RWPE1 (cell line): ENCODE results near the gene CISD2.
A peak's percentile ranks its signal among the peaks of the same experiment; 100 is the strongest.
"Not testable (repeated sequence)": the region's sequence is repeated elsewhere in the genome, so short reads cannot be mapped to it uniquely, and the experiment has no call there.

Experiments
- CTCF ChIA-PET: fragments of 350-600 bp; sonication (Branson Sonifier 250); formaldehyde crosslinking; extraction: SDS; loops from one replicate; lab custom pipeline; 2021; lab: Yijun Ruan, JAX
- POLR2A ChIA-PET: fragments of 400-600 bp; formaldehyde crosslinking; extraction: SDS; loops from one replicate; lab custom pipeline; 2020; ENCODE audit warnings: antibody characterized with exemption; ENCODE audit not compliant: low non-redundant PET; lab: Yijun Ruan, JAX
- DNase-seq: peaks from one replicate; pipeline ENCODE4 v3.0.0; 2012; ENCODE audit warnings: low spot score
- H3K27ac ChIP-seq: fragments of 450-650 bp; 2 replicates; pipeline ENCODE4 v1.5.1; 2017
- CTCF ChIP-seq: fragments of 450-650 bp; conservative IDR thresholded peaks from 2 replicates; pipeline ENCODE4 v1.5.1; 2017; ENCODE audit warnings: low read depth, mild to moderate bottlenecking

CISD2 gene

DNA sequence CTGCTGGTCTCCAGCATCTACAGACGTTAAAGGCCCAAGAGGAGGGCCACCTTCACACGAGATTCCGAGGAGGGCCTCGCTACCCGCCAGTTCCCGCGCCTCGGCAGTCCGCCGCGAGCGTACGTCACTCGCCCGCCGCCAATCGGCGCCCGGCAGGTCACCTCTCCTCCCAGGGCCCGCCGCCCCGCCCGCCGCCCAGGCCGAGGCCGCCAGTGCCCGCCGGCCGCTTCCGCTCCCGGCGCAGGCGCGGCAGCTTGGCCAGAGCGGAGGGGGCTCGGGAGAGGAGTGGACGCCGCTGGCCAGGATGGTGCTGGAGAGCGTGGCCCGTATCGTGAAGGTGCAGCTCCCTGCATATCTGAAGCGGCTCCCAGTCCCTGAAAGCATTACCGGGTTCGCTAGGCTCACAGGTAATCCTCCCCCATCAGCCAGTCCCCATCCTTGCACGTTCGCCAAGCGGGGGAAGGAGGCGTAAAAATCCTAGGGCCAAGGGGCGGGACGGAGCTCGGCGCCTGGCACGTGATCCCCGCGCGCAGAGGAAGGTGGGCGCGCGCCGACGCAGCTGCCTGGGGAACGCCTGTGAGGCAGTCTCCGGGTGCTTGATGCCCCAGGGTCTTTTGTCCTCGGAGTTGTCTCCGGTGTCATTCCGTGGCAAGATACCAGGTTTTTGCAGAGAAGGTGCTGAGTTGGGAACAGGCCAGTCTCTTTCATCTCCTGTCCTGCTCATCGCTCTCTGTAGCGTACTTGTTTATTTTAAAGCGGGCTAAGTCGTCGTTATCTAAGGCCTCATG lies at the start of gene CISD2:
TSS of gene CISD2 (plus strand) at position 212 of the 788 bp plus-strand sequence. CDS start at position 305, 93 bp downstream.
- ChIA-PET CTCF (interaction anchor here (0.6 to 0.7 kb wide), 3 partner anchors 51 to 150 kb away, joined by 3 read pairs; no protein-coding TSS in a partner anchor), POLR2A (interaction anchor here (1.2 to 1.5 kb wide), 2 partner anchors 40 to 41 kb away, joined by 3 to 10 read pairs; partner anchors contain the start of gene UBE2D3)
- no peak for TF ChIP-seq CTCF
- DNase-seq = peak; percentile 89
- H3K27ac ChIP-seq = peak within 1 kb of the TSS; percentile 97

DNA sequence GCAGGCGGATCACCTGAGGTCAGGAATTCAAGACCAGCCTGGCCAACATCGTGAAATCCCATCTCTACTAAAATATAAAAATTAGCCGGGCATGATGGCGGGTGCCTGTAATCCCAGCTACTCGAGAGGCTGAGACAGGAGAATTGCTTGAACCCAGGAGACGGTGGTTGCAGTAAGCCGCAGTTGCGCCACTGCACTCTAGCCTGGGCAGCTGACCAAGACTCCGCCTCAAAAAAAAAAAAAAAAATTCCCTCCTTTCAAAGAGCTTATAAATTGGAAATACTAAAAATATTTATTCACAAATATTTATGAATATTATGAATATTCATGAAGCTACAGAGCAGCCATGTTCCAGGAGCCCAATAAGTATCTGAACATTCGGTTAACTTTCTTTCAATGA lies 49.7 kb upstream of the CISD2 start:
- CTCF ChIA-PET, POLR2A ChIA-PET, DNase-seq: not testable (repeated sequence)
- H3K27ac ChIP-seq = peak overlapping the region; percentile 55

DNA sequence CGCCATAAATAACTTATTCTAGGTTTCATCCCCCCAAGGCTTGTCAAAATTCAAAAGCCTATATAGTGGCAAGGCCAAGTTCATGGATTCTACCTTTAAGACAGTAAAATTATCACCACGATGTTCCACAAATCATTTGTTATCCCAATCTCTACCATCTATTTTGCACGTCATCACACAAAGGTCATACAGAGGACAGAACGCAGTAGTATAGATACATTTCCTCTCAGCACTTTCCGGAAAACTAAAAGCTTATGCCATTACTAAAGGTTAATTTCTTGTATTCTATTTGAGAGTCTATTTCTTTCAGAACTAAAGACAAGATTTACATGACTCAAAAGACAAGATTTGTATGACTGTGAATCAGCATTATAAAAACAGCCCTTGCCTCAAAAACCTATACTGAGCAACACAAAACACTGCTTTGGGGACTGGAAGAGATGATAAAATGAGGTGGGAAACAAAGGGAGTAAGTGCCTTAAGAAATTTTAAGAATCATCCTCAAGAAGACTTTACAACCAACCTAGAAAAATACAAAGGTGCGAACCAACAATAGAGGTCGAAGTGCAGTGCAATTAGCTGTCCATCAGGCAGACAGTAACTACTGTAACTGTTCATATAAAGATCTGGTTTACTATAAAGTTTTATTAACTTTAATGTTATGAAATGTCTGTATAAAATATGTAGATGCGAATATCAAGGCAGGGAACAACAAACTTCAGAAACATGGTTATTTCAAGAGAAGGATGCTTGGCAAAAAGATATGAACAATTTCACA lies 49.0 kb upstream of the CISD2 start:
- no peak for DNase-seq
- TF ChIP-seq CTCF = no peak
- POLR2A ChIA-PET = no interaction called here
- H3K27ac ChIP-seq = no peak overlapping the region
- CTCF ChIA-PET = no interaction called here

- CTCF ChIA-PET = interaction anchor here (0.8 kb wide), 1 partner anchor 9 kb away, joined by 7 read pairs; no protein-coding TSS in a partner anchor
- POLR2A ChIA-PET = no interaction called here
- H3K27ac ChIP-seq = no peak overlapping the region
- no peak for TF ChIP-seq CTCF
- DNase-seq = no peak
Measured at GRCh38 chr4:102823464-102823863, 45.3 kb upstream of the CISD2 start.

DNA sequence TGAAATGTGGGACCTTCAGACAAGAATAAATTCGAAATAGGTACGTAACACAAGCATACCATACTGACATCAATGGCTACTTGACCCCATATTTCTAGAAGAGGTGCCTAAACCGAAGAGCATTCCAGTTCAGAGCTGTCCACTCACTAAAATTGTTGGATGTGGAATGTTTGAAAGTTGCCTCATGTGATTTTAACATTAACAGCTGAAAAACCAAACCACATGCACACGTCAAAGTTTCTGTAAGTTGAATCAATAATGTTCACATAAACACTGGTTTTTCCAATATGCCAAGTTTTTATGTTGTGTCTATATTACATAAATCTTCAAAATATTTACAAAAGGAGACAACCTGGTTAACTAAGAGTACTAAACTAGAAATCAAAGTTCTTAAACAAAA lies 44.9 kb upstream of the CISD2 start:
- ChIA-PET CTCF (interaction anchor here (0.8 kb wide), 1 partner anchor 10 kb away, joined by 7 read pairs; no protein-coding TSS in a partner anchor), POLR2A (no interaction called here)
- H3K27ac ChIP-seq = no peak overlapping the region
- TF ChIP-seq CTCF = no peak
- DNase-seq = no peak

DNA sequence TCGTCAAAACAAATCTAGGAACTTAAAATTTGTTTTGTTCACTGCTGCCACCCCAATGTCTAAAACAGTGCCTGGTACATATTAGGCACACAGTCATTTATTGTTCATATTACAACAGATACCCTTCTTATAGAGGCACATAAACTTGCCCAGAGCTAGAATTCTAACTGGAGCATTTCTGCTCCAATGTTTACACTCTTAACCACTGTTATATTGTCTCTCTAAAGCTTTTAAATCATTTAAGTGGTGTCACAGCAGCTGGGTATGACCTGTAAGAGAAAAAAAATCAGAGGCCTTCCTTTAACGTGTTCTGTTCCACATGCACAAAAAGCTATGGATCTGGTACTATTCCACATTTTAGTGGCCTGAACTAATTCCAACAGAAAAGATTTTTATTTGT lies 44.4 kb upstream of the CISD2 start:
- TF ChIP-seq CTCF = no peak
- H3K27ac ChIP-seq = no peak overlapping the region
- CTCF ChIA-PET = interaction anchor here (1.1 kb wide), 1 partner anchor 204 kb away, joined by 4 read pairs; no protein-coding TSS in a partner anchor
- POLR2A ChIA-PET = no interaction called here
- DNase-seq = no peak
